HL-60 (cell line): ENCODE measurements around the gene PRKACB.
A peak's percentile ranks its signal among the peaks of the same experiment; 100 is the strongest.
"Not testable (repeated sequence)": the region's sequence is repeated elsewhere in the genome, so short reads cannot be mapped to it uniquely, and the experiment has no call there.

Source experiments
- DNase-seq, 2 experiments: peaks; one replicate each; pipeline ENCODE4 v3.0.0-alpha.2; 2010 to 2020; ENCODE audit warnings: low read depth in 1 of 2, low spot score in 1 of 2
- H3K27ac ChIP-seq: fragments of 250-450 bp; sonication (Bioruptor Pico); replicated peaks from 2 replicates; pipeline ENCODE4 v1.5.1; 2020; ENCODE audit warnings: mild to moderate bottlenecking, moderate library complexity
- H3K27me3 ChIP-seq: fragments of 250-450 bp; sonication (Bioruptor Pico); 2 replicates; pipeline ENCODE4 v1.5.1; 2021; ENCODE audit warnings: mild to moderate bottlenecking, moderate library complexity; ENCODE audit not compliant: insufficient read depth, poor library complexity, severe bottlenecking
- H3K4me3 ChIP-seq: replicated peaks from 2 replicates; pipeline ENCODE4 v1.5.1; 2011; ENCODE audit warnings: mild to moderate bottlenecking, control low read depth, low read length; ENCODE audit not compliant: insufficient read depth
- CTCF ChIP-seq: IDR thresholded peaks from one replicate; pipeline ENCODE4 v1.5.1; 2011; ENCODE audit warnings: low read length, control low read depth, inconsistent platforms; ENCODE audit not compliant: insufficient read depth
- GABPA ChIP-seq: IDR thresholded peaks from 2 replicates; pipeline ENCODE4 v1.6.1; 2012; ENCODE audit warnings: low read depth
- POLR2AphosphoS5 ChIP-seq: IDR thresholded peaks from 2 replicates; pipeline ENCODE4 v1.6.1; 2012; ENCODE audit warnings: low read depth
- REST ChIP-seq: IDR thresholded peaks from 2 replicates; pipeline ENCODE4 v1.6.1; 2012; ENCODE audit warnings: low read depth; ENCODE audit not compliant: insufficient replicate concordance
- SPI1 ChIP-seq: IDR thresholded peaks from 2 replicates; pipeline ENCODE4 v1.6.1; 2012; ENCODE audit warnings: low read depth, mild to moderate bottlenecking, borderline replicate concordance

Gene PRKACB

GRCh38 chr1:84224905-84225304, 80.8 kb downstream of the PRKACB start:
- DNase-seq, result no peak
- no peak for TF ChIP-seq POLR2AphosphoS5
- no peak for TF ChIP-seq REST
- no peak for TF ChIP-seq GABPA
- TF ChIP-seq SPI1, result no peak
- no peak for TF ChIP-seq CTCF
- Histone ChIP-seq H3K27ac (no peak overlapping the region; the same call in 1 of the 2 replicates), H3K4me3 (no peak overlapping the region), H3K27me3 (no peaks in the 10 kb centered on the region)

GRCh38 chr1:84225646-84226045, 81.6 kb downstream of the PRKACB start:
- no peak overlapping the region for H3K4me3 ChIP-seq
- DNase-seq, result peak; percentile 3 to 61
- H3K27me3 ChIP-seq, result no peaks in the 10 kb centered on the region

GRCh38 chr1:84232676-84233075, 88.6 kb downstream of the PRKACB start:
- not testable (repeated sequence) for DNase-seq, H3K4me3 ChIP-seq, H3K27ac ChIP-seq, H3K27me3 ChIP-seq

More at GRCh38 chr1:84225646-84226045, 81.6 kb downstream of the PRKACB start:
- TF ChIP-seq POLR2AphosphoS5 (peak; percentile 74), CTCF (no peak), GABPA (no peak), REST (no peak), SPI1 (peak; percentile 84; the same call in 1 of the 2 replicates)
- peak overlapping the region; percentile 26 for H3K27ac ChIP-seq

- DNase-seq, result peak; percentile 16 to 34
- no peak overlapping the region for H3K4me3 ChIP-seq
- no peak for TF ChIP-seq GABPA
- TF ChIP-seq SPI1, result peak; percentile 24; the same call in 1 of the 2 replicates
Observed at GRCh38 chr1:84236256-84236655, 92.2 kb downstream of the PRKACB start.

GRCh38 chr1:84242641-84243040, 98.6 kb downstream of the PRKACB start:
- no peak overlapping the region for H3K4me3 ChIP-seq

More at GRCh38 chr1:84236256-84236655, 92.2 kb downstream of the PRKACB start:
- Histone ChIP-seq H3K27ac (no peak overlapping the region), H3K27me3 (no peaks in the 10 kb centered on the region)

More at GRCh38 chr1:84242641-84243040, 98.6 kb downstream of the PRKACB start:
- H3K27ac ChIP-seq, result no peak overlapping the region
- no peak for TF ChIP-seq CTCF
- TF ChIP-seq POLR2AphosphoS5, result no peak
- no peak for TF ChIP-seq SPI1
- no peak for TF ChIP-seq REST
- no peak for TF ChIP-seq GABPA
- DNase-seq, result no peak
- no peaks in the 10 kb centered on the region for H3K27me3 ChIP-seq
